NCI-H748 (cell line): ENCODE results near the gene ING1.
"Not testable (repeated sequence)": the region's sequence is repeated elsewhere in the genome, so short reads cannot be mapped to it uniquely, and the experiment has no call there.

Source experiments
- DNase-seq: peaks from one replicate; lab custom pipeline; 2025; ENCODE audit not compliant: unreplicated experiment; lab: John Stamatoyannopoulos, UW

ING1 gene, protein sequence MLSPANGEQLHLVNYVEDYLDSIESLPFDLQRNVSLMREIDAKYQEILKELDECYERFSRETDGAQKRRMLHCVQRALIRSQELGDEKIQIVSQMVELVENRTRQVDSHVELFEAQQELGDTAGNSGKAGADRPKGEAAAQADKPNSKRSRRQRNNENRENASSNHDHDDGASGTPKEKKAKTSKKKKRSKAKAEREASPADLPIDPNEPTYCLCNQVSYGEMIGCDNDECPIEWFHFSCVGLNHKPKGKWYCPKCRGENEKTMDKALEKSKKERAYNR

GRCh38 chr13:110713642-110713952 lies at the start of gene ING1:
ING1 (plus strand) TSS chr13:110713700; CDS start chr13:110714150, 450 bp downstream.
- DNase-seq = no peak

DNA sequence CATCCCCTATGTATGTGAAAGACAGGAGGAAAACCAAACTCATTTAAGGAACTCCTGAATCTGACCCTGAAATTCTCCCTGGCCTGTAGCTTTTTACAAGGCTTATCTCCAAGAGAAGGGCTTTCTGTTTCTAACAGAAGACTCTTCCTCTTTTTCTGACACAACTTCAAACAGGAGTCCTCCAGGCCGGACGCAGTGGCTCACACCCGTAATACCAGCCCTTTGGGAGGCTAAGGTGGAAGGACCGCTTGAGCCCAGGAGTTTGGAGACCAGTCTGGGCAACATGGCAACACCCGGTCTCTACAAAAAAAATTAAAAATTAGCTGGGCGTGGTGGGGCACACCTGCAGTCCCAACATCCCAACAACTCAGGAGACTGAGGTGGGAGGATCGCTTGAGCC lies 49.5 kb upstream of the ING1 start:
- DNase-seq = no peak

DNA sequence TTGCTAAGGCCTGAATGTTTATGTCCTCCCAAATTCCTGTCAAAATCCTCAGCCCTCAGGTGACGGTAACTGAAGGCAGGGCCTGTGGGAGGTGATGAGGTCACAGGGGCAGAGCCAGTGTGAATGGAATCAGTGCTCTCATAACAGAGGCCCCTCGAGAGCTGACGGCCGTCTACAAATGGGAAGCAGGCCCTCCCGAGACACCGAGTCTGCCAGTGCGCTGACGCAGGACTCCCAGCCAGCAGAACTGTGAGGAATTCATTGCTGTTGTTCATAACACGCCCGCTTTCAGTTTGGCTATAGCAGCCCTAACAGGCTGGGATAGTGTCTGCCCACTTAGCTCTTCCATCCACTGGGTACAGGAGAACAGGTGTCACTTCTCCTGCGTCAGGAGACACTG lies 48.8 kb upstream of the ING1 start:
- DNase-seq = no peak

DNA sequence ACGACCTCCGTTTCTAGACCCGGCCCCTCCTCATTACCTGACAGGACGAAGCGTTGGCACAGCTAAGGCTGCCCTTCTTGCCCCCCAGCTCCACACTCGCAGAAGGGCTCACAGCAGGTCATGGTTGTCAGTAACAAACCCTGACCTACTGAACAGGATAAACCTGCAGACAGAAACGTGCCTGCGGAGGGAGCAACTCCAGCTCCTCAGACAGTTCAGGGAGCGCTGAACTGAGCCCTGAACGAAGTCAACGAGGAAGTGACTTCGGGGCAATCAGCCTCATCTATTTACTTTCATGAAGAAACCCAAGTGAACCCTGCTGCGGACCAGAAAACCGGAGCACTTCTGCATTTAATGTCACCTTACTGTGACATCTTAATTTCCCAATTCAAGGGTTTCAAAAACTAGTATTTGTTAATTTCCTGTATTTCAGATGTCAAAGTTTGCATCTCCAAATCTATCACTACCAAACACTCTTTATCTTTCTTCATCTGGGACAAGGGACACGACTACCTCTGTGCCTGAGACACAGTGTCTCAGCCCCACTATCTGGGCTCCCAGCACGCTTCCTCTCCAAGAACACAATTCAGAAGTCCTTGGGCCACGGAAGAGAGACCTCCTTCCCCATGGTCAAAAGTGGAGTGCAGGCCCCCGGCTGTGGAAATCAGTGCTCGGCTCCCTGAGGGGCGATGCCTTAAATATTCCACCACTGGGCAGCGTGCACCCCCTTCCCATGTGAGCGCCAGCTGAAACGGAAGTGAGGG lies 47.8 kb upstream of the ING1 start:
- no peak for DNase-seq

DNA sequence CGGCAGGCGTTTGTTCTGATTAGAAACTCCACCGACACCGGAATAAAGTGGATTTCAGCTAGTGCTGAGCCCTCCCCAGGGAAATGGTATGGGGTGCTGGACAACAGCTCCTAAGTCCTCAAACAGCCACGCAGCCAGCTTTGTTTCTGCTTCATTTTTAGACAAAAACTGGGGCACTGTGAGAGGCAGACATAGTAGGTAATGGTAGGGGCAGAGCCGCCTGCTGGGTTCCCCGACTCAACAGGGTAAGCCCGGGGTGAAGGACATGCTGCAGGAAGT lies 47.3 kb upstream of the ING1 start:
- DNase-seq = no peak

DNA sequence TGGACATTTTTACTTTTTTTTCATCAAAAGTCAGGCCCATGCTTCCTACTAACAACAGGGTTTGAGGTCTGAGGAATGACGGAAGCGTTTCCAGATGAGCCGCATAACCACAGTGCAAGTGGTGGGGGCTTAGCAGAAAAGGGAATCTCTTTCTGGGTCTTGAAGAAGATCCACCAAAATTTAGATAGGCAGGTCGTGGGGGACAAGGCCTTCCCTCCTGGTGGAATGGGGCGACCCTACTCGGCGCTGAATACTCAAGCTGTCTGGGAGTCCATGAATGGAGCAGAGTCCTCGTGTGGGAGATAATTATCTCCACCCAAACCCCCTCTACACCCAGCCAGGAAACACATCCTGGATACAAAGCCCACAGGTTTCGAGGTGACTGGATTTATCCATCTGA lies 44.5 kb upstream of the ING1 start:
- no peak for DNase-seq

DNA sequence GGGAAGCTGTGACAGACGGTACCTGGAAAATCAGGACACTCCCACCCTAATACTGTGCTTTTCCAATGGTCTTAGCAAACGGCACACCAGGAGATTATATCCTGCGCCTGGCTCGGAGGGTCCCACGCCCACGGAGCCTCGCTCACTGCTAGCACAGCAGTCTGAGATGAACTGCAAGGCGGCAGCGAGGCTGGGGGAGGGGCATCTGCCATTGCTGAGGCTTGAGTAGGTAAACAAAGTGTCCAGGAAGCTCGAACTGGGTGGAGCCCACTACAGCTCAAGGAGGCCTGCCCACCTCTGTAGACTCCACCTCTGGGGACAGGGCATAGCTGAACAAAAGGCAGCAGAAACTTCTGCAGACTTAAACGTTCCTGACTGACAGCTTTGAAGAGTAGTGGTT lies 43.7 kb upstream of the ING1 start:
- DNase-seq = not testable (repeated sequence)

GRCh38 chr13:110676595-110677587 lies 36.6 kb upstream of the ING1 start:
- DNase-seq = no peak

DNA sequence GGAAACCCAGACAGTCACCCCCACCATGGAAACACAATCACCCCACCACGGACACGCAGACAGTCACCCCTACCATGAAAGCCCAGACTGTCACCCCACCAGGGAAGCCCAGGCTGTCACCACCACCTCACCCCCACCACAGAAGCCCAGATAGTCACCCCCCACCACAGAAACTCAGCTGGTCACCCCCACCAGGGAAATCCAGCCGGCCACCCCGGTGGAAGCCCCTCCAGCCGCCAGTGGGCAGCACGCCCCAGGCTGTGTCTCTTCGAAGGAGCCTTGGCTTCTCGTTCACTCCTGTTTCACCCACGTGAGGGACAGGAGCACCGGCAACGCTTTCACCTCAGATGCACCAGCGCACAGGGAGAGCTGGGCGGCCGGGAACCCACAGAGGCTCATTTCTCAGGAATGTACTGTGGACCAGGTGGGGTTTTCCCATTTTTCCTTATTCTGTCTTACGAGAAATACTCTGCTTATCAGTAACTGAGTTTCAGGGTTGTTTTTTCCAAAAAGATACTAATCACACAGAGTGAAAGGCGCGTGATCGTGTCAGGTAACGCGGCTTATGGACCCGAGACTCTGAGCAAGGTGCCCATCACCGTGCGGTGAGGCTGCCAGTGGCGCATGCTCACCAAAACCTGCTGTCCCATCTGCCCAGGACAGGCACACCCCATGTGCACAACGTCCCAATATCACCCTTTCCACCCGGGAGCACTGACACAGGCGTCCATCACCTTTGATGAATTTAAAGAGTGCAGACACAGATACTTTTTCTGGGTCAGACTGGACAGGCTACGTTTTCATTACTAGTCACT lies 35.6 kb upstream of the ING1 start:
- DNase-seq = no peak

- peak; percentile 12 for DNase-seq
Measured at GRCh38 chr13:110680852-110681251, 32.6 kb upstream of the ING1 start.

GRCh38 chr13:110681868-110682550 lies 31.5 kb upstream of the ING1 start:
- no peak for DNase-seq

DNA sequence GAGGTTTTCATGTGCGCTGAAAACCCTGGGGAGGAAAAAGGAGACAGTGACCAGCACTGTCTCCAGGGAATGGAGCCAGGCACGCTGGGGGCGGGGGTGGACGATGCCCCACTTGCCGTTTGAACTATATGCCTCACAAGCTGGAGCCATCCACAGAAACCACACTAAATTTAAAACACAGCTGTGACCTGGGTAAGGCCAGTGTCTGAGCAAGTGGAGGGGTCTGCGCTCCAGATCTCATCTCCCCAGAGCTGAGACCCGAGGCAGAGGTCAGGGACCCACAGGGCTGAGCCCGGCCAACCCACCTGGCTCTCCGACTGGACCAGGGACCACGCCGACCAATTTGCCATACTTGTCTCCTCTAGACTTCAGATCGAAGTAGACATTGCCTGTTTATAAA lies 30.8 kb upstream of the ING1 start:
- no peak for DNase-seq

DNA sequence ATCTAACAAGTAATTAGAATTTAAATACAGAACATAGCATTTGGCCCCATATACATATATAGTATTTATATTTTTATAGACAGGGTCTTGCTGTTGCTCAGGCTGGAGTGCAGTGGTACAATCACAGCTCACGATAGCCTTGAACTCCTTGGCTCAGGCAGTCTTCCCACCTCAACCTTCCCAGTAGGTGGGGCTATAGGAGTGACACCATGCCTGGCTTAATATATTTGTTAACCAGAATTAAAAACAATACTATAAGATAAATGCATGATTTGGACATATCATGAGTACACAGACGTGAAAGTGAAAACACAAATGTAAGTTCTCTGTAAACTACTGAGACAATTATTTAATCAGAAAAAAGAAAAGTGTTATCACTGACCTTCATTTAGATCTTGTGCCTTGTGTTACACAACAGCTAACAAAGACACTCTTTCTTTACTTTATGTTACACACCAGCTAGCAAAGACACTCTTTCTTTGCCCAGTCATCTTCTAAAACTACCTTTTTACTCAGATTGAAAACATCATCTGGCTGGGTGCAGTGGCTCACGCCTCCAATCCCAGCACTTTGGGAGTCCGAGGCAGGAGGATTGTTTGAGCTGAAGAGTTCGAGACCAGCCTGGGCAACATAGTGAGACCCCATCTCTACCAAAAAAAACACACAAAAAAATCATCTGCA lies 30.2 kb upstream of the ING1 start:
- DNase-seq = no peak

GRCh38 chr13:110683921-110684320 lies 29.6 kb upstream of the ING1 start:
- DNase-seq = no peak

DNA sequence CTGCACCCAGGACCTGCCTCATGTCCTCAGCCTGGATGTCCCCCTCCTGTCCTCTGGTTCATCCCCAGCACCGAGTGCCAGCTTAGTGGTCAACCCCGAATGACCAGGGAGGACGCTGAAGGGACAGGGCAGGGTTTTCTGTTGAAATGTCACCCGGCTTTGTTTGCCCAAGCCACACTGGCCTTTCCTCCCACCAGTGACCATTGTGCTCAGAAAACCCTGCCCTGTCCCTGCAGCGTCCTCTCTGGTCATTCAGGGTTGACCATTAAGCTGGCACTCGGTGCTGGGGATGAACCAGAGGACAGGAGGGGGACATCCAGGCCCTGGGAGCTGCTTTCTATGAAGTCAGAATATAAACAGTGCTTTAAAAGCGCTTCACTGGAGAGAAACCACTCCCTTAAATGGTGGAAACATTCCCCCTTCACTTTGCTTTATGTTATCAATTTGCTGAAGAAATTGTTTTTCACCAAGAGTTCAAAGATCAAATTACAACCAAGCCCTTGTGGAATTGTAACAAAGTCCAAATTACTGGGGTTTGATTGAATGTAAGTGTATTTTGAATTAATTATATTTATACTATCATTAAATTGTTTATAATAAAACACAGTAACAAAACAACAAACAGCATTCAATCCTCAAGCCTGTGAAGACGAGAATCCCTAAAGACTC lies 29.0 kb upstream of the ING1 start:
- DNase-seq = no peak

DNA sequence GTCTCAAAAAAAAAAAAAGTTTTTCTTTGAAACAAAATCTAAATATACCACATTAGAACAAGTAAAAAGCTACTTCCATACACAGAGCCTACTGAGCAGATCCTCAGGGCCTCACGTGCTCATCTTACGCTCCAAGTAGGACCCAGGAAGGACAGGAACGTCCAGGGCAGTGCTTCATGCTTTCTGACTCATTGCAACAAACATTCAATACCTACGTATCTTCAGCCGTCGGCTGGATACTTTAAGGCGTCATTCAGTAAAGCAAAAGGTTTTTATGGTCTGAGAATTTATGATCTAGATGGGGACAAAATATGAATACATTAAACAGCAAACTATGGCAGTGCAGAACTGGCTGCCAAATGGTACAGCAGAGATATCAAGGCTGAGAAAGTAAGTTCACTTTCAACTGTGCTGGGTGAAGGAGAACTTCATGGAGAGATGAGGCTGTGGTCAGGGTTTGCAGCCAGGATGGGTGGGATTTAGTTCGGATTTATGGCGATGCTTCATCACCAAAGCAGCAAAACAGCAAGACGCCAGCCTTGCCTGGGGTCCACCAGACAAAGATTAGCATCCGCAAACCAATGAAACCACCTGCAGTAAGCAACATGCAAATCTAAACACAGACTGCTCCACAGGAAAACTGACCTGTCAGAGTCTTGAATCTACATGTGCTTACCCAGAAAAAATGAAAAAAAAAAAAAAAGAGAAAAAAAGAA lies 28.0 kb upstream of the ING1 start:
- DNase-seq = no peak

- DNase-seq = no peak
Measured at GRCh38 chr13:110687736-110688135, 25.8 kb upstream of the ING1 start.

GRCh38 chr13:110689041-110689440 lies 24.5 kb upstream of the ING1 start:
- DNase-seq = no peak

- no peak for DNase-seq
Measured at GRCh38 chr13:110689711-110690110, 23.8 kb upstream of the ING1 start.
